Measurements from ENCODE around the gene SSUH2.
"Not testable (repeated sequence)": the region's sequence is repeated elsewhere in the genome, so short reads cannot be mapped to it uniquely, and the experiment has no call there.

Gene SSUH2

GRCh38 chr3:8608041-8608790 lies 36.4 kb downstream of the SSUH2 start:
- no peak for DNase-seq

GRCh38 chr3:8607234-8608040 lies 37.2 kb downstream of the SSUH2 start:
- no peak for DNase-seq

- DNase-seq: no peak
Observed at GRCh38 chr3:8606701-8607231, 37.8 kb downstream of the SSUH2 start.

- no peak for DNase-seq
Observed at GRCh38 chr3:8604988-8605387, 39.6 kb downstream of the SSUH2 start.

GRCh38 chr3:8604006-8604405 lies 40.6 kb downstream of the SSUH2 start:
- DNase-seq: no peak

GRCh38 chr3:8603115-8603710 lies 41.4 kb downstream of the SSUH2 start:
- no peak for DNase-seq

GRCh38 chr3:8600457-8600856 lies 44.1 kb downstream of the SSUH2 start:
- no peak for DNase-seq

- no peak for DNase-seq
Observed at GRCh38 chr3:8599146-8599545, 45.5 kb downstream of the SSUH2 start.

- no peak for DNase-seq
Observed at GRCh38 chr3:8597219-8597853, 47.3 kb downstream of the SSUH2 start.

- no peak for DNase-seq
Observed at GRCh38 chr3:8596321-8597218, 48.0 kb downstream of the SSUH2 start.

GRCh38 chr3:8595695-8596115 lies 48.9 kb downstream of the SSUH2 start:
- no peak for DNase-seq

GRCh38 chr3:8595252-8595651 lies 49.3 kb downstream of the SSUH2 start:
- no peak for DNase-seq

GRCh38 chr3:8593021-8593827 lies 51.4 kb downstream of the SSUH2 start:
- DNase-seq: no peak

GRCh38 chr3:8589880-8590556 lies 54.6 kb downstream of the SSUH2 start:
- no peak for DNase-seq

GRCh38 chr3:8584661-8585060 lies 59.9 kb downstream of the SSUH2 start:
- DNase-seq: no peak

GRCh38 chr3:8581806-8582445 lies 62.7 kb downstream of the SSUH2 start:
- no peak for DNase-seq

- DNase-seq: no peak
Observed at GRCh38 chr3:8581373-8581772, 63.2 kb downstream of the SSUH2 start.

GRCh38 chr3:8580434-8580833 lies 64.2 kb downstream of the SSUH2 start:
- DNase-seq: not testable (repeated sequence)

GRCh38 chr3:8579943-8580342 lies 64.7 kb downstream of the SSUH2 start:
- no peak for DNase-seq

- no peak for DNase-seq
Observed at GRCh38 chr3:8579096-8579495, 65.5 kb downstream of the SSUH2 start.

Measured in central memory CD4-positive, alpha-beta T cell (primary cell).